Stimulated activated CD8-positive, alpha-beta memory T cell treated with anti-CD3 and anti-CD28 coated beads, Interleukin-4, amount 100 ng/mL, for 48 hours (primary cell): Measurements from ENCODE around the gene ACOT7.
"Not testable (repeated sequence)": the region's sequence is repeated elsewhere in the genome, so short reads cannot be mapped to it uniquely, and the experiment has no call there.

Experiments used
- DNase-seq: peaks from one replicate; pipeline ENCODE4 v3.0.0-alpha.2; 2020

Gene ACOT7

DNA sequence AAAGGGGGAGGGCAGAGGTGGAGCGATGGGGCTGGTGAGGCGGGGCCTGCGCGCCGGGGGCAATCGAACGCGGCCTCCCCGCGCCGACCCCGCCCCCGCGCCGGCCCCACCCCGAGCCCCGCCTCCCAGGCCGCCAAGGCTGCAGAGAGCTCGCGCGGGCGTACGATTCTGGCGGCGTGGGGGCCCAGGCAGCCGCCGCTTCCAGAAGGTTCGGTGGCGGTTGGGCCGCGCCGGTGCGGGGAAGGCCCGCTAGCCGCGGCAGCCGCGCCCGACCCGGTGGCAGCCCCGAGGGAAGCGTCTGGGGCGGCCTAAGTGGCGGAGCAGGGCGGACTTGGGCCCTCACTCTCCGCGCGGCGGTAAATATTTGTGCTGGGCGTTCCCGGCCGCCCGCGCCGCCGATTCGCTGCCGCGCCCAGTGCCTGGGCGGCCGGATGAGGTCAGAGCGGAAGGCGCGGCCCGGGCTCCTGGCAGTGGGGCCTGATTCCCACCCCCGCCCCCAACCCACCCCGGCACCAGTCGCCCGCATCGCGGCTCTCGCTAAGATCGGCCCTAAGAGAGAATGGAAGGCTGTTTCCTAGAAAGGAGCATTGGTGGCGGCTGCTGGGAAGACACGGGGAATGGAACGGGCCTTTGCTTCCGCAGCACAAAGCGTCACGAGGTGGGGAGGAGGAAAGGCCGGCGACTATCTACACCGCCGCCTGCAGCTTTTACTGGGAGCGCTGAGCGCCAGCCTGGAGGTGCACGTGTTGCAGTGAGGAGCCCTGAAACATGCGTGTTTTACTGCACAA, at the start of gene ACOT7:
Gene ACOT7, minus strand, starts transcription at position 368 of the 788 bp plus-strand sequence. CDS start 368 bp downstream, outside the sequence.
- peak; percentile 92 for DNase-seq

- DNase-seq = no peak
Measured at GRCh38 chr1:6441586-6441985, 48.0 kb upstream of the ACOT7 start.

GRCh38 chr1:6440198-6441126, 46.9 kb upstream of the ACOT7 start:
- peak; percentile 84 for DNase-seq

GRCh38 chr1:6438047-6438525, 44.5 kb upstream of the ACOT7 start:
- peak; percentile 82 for DNase-seq

GRCh38 chr1:6437012-6437700, 43.6 kb upstream of the ACOT7 start:
- DNase-seq = not testable (repeated sequence)

DNA sequence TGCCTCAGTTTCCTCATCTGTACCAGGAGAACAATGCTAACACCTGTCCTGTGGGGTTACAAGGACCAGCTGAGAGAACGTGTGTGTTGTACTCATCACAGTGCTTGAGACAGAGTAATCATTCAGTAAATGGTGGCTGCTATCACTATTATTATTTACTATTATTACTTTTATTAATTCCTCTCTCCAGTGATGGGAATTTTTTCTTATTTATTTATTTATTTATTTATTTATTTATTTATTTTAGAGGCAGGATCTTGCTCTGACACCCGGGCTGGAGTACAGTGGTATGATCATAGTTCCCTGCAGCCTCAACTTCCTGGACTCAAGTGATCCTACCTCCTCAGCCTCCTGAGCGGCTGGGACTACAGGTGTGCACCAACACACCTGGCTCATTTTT, 42.7 kb upstream of the ACOT7 start:
- DNase-seq = not testable (repeated sequence)

DNA sequence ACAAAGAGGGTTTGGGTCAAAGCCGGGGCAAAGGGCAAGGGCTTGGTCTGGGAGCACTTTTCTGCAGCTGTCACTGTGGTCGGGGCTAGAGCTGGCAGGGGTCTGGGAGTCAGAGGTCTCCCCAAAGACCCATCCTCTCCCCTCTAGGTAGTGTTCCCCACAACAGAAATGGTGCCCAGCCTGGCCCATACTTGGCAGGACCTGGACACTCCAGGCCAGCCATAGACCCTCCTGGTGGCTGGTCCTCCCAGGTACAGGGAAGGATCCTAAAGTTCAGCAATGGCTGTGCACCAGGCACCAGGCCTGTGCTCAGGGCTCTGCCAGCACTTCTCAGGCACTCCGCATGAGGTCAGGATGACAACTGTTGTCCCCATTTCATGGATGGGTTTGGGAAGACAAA, 42.0 kb upstream of the ACOT7 start:
- DNase-seq = no peak

DNA sequence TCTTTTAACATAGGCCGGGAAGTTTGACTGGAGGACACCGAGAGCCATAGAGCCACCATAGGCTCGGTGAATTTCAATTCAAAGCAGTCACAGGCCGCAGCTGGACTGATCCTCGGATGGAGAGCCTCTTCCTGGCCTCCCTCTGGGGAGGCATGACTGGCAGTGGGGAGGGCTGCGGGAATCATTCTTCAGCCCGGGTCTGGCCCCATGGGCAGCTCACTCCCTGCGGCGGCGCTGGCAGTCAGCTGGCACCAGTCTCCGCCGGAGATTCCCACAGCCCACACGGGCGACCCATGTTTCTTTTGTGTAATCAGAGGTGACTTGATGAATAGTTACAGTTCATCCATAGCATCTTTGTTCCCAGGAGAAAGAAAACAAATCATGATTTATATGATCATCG, 41.6 kb upstream of the ACOT7 start:
- DNase-seq = no peak

DNA sequence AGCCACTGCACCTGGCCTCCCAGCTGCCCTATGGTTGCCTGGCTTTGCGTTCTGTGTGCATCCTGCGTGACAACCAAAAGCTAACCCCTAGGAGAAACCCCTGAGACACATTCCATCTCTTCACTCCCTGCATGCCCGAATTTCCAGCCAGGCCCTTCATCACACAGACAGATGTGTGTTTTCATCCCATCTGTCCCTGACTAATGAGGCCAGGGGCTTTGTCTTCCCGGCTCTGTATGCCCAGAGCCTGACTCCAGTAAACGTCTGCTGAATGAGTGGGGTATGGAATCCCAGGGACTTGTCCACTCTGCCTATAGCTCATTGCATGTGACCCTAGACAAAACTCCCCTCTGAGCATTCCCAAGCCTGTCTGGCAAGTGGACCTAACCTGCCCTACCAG, 40.6 kb upstream of the ACOT7 start:
- no peak for DNase-seq

DNA sequence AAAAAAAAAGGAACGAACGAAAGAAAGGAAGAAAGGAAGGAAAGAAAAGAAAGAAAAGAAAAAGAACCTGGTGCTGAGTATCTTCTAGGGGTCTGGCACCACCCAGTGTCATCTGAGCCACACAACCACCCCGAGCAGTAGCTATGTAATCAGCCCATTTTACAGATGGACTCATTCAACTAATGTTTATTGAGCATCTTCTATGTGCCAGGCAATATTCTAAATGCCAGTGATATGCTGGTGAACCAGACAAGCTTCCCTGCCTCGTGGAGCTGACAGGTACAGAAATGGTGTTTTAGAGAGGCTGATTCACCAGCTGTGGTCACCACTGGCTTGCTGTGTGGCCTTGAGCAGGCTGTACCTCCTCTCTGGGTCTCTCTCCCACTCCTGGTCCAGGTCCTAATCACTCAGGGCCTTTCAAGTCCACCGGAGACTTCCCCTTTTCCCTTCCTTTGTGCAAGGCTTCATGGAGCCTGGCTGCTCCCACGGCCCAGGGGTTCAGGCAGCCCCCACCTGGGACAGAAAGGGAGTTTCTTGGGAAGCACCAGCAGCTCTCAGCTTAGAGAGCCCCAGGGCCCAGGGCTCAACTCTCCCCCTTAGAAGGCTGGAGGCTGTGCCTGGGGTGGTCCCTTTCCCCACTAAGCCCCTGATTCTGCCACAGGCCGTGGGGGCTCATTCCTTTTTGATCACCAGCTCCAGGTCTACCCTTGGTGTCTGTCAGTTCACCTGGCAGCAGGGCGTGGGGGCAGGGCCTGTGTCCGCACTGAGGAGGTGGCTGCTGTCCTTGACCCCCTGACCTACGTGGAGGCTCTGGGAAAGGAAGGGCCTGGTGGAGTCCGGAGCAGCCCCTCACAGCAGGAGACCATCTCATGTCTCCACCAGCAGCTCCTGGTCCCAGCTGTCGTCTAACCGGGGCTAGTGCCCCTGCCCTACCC, 38.3 kb upstream of the ACOT7 start:
- DNase-seq = not testable (repeated sequence)

GRCh38 chr1:6429660-6430411, 36.3 kb upstream of the ACOT7 start:
- not testable (repeated sequence) for DNase-seq

DNA sequence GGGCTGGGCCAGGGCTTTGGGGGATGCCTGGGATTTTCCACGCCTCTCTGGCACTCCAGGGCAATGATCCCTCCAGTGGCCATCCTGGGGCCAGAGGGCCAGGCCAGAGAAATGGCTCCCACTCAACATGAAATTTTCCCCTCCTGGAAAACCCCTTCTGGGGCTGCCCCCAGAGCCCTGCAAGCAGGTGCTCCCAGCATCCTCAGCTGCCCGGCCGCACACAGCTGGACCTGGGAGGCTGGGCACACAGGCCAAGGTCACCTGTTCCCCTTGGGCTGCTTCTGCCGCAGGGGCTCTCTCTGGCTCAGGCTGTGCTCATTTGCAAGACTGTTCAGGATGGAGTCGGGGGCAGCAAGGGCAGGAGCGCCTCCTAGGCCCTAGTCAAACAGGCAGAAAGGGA, 34.9 kb upstream of the ACOT7 start:
- DNase-seq = not testable (repeated sequence)

DNA sequence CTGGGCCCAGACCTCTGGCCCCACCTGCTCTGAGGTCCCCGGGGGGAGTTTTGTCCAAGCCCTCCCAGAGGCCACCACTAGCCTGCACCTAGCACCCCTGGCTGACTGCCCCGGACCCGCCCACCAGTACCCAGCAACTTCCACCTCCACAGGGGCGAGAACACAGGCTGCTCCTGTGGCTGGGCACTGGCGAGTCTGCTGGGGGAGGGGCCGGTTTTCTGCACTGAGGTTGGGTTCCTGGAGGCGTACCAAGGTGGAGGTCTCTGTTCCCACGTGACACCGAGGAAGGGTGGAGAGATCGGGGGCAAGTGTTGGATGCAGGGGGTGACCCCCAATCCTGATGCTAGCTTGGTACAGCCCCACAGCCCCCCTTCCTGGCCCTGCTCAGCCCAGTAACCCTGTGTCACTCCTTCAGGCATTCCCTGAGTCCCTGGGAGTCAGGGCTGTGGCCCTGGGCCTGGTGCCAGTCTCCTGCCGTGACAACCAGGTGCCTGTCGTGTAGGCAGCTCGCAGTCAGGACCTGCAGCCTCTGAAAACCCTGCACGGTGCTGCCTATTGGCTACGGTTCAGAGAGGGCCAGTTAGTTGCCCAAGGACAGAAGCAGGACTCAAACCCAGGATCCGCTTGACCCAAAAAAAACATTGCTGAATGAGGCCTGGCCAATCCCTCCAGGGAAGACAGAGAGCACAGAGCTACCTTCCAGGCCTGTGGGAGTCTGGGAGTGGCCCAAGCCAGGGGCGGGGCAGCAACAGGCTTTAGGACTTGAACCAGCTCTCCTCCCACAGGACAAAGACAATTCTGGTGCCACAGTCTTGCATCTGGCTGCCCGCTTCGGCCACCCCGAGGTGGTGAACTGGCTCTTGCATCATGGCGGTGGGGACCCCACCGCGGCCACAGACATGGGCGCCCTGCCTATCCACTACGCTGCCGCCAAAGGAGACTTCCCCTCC, 34.1 kb upstream of the ACOT7 start:
- no peak for DNase-seq

DNA sequence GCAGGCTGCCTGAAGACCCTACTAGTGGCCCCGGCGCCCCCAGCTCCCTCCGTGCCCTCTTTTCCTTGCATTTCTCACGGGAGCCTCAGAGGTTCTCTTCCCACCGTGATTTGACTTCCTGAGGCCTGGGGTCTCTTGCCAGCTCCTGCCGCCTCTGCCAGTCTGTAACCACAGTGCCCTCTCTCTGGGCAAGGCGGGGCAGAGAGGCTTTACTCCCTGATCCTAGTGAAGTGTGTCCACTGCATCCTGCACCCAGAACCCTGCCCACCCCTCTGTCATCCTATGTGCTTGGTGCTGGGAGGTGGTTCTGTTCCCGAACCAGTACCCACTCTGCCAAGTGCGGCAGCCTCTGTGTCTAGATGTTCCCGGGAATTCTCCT, 33.4 kb upstream of the ACOT7 start:
- no peak for DNase-seq

DNA sequence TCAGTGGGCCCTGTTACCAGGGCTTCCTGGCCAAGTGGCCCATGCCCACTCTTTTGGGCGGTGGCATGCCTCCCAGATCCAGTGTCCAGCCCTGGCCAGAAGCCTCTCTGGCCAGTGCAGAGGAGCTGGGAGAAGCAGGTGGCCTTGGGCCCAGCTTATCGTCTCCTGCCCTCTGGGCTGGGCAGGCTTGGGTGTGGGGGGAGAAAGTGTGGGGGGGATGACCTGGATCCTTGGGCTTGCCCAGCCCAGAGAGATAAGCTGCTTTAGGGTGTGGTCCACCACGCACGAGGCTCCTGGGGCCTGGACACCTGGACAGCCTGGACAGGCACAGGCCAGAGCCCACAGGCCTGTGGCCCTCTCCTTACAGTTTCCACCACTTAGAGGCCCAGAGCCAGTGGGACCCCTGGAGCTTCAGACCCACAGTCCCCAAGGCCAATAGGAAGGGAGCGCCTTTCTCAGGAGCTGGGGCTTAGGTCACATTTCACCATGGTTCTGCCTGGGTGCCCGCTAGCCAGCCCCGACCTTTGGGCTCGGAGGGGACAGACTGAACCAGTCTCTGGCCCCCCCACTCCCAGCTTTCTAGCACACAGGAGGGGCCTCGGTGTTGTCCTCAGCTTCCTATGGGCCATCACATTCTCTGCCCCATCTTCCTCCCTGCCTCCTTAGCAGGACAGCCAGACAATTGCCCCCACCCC, 32.9 kb upstream of the ACOT7 start:
- DNase-seq = no peak

GRCh38 chr1:6425658-6426057, 32.1 kb upstream of the ACOT7 start:
- DNase-seq = no peak

DNA sequence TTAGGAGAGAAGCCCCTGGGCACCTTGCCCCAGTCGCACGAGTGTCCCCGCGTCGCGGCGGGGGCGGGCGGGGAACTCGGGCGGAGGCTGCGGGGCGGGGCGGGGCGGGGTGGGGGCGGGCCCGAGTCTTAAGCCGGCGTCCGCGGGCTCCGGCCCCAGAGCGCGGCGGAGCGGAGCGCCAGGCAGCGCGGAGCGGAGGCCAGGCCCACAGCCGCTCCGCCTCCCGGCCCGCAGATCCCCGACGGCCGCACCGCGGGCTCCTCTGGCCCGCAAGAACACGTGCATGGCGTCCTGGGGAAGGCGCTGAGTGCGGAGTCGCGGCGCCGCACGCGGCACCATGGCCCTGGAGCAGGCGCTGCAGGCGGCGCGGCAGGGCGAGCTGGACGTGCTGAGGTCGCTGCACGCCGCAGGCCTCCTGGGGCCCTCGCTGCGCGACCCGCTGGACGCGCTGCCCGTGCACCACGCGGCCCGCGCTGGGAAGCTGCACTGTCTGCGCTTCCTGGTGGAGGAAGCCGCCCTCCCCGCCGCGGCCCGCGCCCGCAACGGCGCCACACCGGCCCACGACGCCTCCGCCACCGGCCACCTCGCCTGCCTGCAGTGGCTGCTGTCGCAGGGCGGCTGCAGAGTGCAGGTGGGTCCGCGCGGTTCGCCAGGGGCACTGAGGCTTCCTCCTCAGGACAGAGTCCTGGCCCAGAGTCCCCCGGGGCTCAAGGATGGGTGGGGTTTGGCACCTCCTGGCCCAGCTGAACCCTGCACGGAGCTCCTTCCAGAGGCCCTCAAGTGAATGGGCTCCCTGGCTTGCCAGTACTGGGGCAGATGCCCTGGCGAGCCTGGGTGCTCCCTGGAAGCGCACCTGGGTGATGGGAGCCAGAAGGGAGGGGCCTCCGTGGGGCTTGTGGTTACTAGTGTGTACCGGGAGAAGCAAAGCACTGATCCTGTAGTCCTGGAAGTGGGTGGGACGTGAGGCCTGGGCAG, 31.3 kb upstream of the ACOT7 start, which contains the start of gene ESPN:
Gene ESPN, plus strand, starts transcription at position 158 of the 975 bp plus-strand sequence. Its CDS starts 180 bp downstream, at position 338.
- DNase-seq = no peak

GRCh38 chr1:6424000-6424565, 30.5 kb upstream of the ACOT7 start:
- no peak for DNase-seq
